Lower leg skin (tissue), 4 donors: ENCODE data around the gene RARB. TPM values are rescaled to one million over a fixed set of nuclear protein-coding genes. Genes with fewer than 3 reads are reported as not detected.

Source experiments
- DNase-seq, 2 donors: peaks; one replicate each; pipeline ENCODE4 v3.0.0-alpha.2; 2019; ENCODE audit warnings: low spot score in 2 of 2
- H3K4me3 ChIP-seq: fragments of 200-600 bp; sonication (generic); 2 replicates; pipeline ENCODE4 v1.5.1; 2017; ENCODE audit warnings: mild to moderate bottlenecking, low read depth; ENCODE audit not compliant: poor library complexity, severe bottlenecking
- POLR2A ChIP-seq, 2 donors: fragments of 450-650 bp; IDR thresholded peaks; one replicate each; pipeline ENCODE4 v1.6.1; 2016 to 2017; ENCODE audit warnings: antibody characterized with exemption in 2 of 2, mild to moderate bottlenecking in 1 of 2, moderate library complexity in 1 of 2
- WGBS, 2 donors: methylation state at CpG; one replicate each; pipeline ENCODE4 v1.1.5; 2018; 5-methylcytosine and 5-hydroxymethylcytosine counted together
- intact Hi-C: fragments of 100-400 bp; cut with DNase I; formaldehyde crosslinking; loops from one replicate; pipeline ENCODE4 v1.15.0; 2023; ENCODE audit warnings: low total_unique reads
- total RNA-seq, 4 donors: library from RNA; depleted of rRNA; stranded (reverse); fragments of >200 nt; gene quantifications; one replicate each; pipeline ENCODE4 v1.1.0, GENCODE V29; 2016
- TF ChIP-seq, protein P1 (sequence below), 3 donors: fragments of 450-650 bp; IDR thresholded peaks; one replicate each; pipeline ENCODE4 v1.5.1; 2016; ENCODE audit warnings: antibody characterized with exemption in 3 of 3, mild to moderate bottlenecking in 3 of 3, moderate library complexity in 2 of 3

Gene RARB
- total RNA-seq, 4 donors from 2014 or later: 0.34 to 6.5 (median 4.4) TPM; not detected in 1

DNA sequence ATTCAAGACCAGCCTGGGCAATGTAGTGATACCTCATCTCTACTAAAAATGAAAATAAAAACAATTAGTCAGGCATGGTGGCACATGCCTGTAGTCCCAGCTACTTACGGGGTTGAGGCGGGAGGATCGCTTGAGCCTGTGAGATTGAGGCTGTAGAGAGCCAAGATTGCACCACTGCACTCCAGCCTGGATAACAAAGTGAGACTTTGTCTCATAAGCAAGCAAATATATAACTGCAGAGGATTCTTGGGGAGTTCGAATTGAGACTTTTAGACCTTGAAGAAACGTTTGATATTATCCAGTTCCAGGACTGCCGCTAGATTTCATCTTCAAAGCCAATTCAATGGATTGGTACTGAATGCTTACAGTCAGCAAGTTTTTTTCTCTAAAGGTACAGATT lies 11.9 kb upstream of the RARB start:
- WGBS, 2 donors: 80 to 85% methylated on average over 6 of the region's 6 CpGs

DNA sequence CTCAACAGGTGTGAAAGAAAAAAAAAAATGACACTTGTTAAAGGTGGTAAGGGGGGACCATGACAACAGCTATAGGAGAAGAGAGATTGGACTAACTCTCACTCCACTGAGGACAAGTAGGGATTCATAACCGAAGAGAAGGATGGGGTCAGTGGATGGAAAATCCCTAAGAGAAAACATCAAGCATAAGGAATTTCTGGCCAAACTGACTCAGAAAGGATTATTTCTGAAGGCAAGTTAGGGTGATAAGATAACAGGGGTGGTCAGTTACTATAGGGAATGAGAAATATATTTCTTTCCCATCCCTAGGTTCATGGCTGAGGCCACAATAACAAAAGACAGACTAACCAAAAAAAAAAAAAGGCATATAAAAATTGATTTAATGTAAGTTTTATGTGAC lies 9.5 kb upstream of the RARB start:
- no peak for DNase-seq
- 85 to 95% methylated on average over 1 of the region's 1 CpG for WGBS, 2 donors
- TF ChIP-seq, protein P1, sequence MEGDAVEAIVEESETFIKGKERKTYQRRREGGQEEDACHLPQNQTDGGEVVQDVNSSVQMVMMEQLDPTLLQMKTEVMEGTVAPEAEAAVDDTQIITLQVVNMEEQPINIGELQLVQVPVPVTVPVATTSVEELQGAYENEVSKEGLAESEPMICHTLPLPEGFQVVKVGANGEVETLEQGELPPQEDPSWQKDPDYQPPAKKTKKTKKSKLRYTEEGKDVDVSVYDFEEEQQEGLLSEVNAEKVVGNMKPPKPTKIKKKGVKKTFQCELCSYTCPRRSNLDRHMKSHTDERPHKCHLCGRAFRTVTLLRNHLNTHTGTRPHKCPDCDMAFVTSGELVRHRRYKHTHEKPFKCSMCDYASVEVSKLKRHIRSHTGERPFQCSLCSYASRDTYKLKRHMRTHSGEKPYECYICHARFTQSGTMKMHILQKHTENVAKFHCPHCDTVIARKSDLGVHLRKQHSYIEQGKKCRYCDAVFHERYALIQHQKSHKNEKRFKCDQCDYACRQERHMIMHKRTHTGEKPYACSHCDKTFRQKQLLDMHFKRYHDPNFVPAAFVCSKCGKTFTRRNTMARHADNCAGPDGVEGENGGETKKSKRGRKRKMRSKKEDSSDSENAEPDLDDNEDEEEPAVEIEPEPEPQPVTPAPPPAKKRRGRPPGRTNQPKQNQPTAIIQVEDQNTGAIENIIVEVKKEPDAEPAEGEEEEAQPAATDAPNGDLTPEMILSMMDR (IDR thresholded peaks at IDR 0.05): no peak
- no peak for TF ChIP-seq POLR2A (IDR thresholded peaks at IDR 0.05)
- intact Hi-C loops: no loop called here
- no peak overlapping the region for H3K4me3 ChIP-seq

More for the DNA sequence above, 11.9 kb upstream of the RARB start:
- TF ChIP-seq, protein P1 (IDR thresholded peaks at IDR 0.05): no peak
- no peak overlapping the region for H3K4me3 ChIP-seq
- intact Hi-C loops: no loop called here
- no peak for DNase-seq

GRCh38 chr3:25419251-25419650 lies 8.8 kb upstream of the RARB start:
- H3K4me3 ChIP-seq: no peak overlapping the region
- 78 to 86% methylated on average over 1 of the region's 1 CpG for WGBS, 2 donors
- no peak for DNase-seq
- intact Hi-C loops: no loop called here
- TF ChIP-seq, protein P1 (IDR thresholded peaks at IDR 0.05): no peak
- TF ChIP-seq POLR2A (IDR thresholded peaks at IDR 0.05): no peak

GRCh38 chr3:25420147-25420546 lies 7.9 kb upstream of the RARB start:
- intact Hi-C loops: loop anchor here (10.0 kb wide), 1 partner anchor 145 kb away; no protein-coding TSS in a partner anchor
- H3K4me3 ChIP-seq: no peak overlapping the region
- TF ChIP-seq POLR2A (IDR thresholded peaks at IDR 0.05): no peak
- TF ChIP-seq, protein P1 (IDR thresholded peaks at IDR 0.05): no peak
- no peak for DNase-seq

DNA sequence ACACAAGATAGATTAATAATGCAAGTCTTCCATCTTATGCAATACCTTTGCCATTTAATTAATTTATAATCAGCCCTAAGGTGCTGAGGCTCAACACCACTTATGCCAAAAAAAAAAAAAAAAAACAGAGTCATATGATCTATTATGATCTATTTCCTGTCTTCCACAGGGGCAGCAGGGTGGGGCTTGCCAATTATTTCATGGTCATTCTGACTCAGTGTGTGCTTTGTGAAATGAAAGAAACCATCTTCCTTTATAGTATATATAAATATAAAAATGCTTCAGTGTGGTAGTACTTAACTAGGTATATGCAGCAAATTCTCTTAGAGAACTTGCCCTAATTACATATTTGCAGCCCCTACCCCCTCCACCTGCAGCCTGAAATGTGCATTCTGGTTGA lies 7.2 kb upstream of the RARB start:
- intact Hi-C loops: loop anchor here (10.0 kb wide), 1 partner anchor 144 kb away; no protein-coding TSS in a partner anchor

GRCh38 chr3:25421747-25422146 lies 6.3 kb upstream of the RARB start:
- DNase-seq: no peak
- intact Hi-C loops: loop anchor here (10.0 kb wide), 1 partner anchor 143 kb away; no protein-coding TSS in a partner anchor
- WGBS, 2 donors: 86 to 89% methylated on average over 2 of the region's 2 CpGs
- H3K4me3 ChIP-seq: no peak overlapping the region
- TF ChIP-seq POLR2A (IDR thresholded peaks at IDR 0.05): no peak
- TF ChIP-seq, protein P1 (IDR thresholded peaks at IDR 0.05): no peak

More for the DNA sequence above, 7.2 kb upstream of the RARB start:
- TF ChIP-seq POLR2A (IDR thresholded peaks at IDR 0.05): no peak
- TF ChIP-seq, protein P1 (IDR thresholded peaks at IDR 0.05): no peak
- DNase-seq: no peak
- H3K4me3 ChIP-seq: no peak overlapping the region
